Upper lobe of right lung (tissue), 1 donor: Measurements from ENCODE around the gene ACP5. TPM values are rescaled to one million over a fixed set of nuclear protein-coding genes. Genes with fewer than 3 reads are reported as not detected.

ENCODE experiments used
- ATAC-seq: fragments of 200-7000 bp; cut with Tn5 transposase; one replicate; pipeline ENCODE4 v1.9.1; 2020; ENCODE audit warnings: mild to moderate bottlenecking, moderate library complexity
- DNase-seq: peaks from one replicate; pipeline ENCODE4 v3.0.0-alpha.2; 2020
- H3K27ac ChIP-seq: fragments of 200-600 bp; one replicate; pipeline ENCODE4 v1.8.0; 2022
- H3K27me3 ChIP-seq: fragments of 200-600 bp; one replicate; pipeline ENCODE4 v1.8.0; 2022; ENCODE audit warnings: mild to moderate bottlenecking
- H3K36me3 ChIP-seq: fragments of 200-600 bp; one replicate; pipeline ENCODE4 v1.8.0; 2022
- H3K4me1 ChIP-seq: fragments of 200-600 bp; one replicate; pipeline ENCODE4 v1.8.0; 2022
- H3K4me3 ChIP-seq: fragments of 200-600 bp; one replicate; pipeline ENCODE4 v1.8.0; 2022; ENCODE audit warnings: mild to moderate bottlenecking
- H3K9me3 ChIP-seq: fragments of 200-600 bp; one replicate; pipeline ENCODE4 v1.8.0; 2022
- CTCF ChIP-seq: fragments of 200-600 bp; IDR thresholded peaks from one replicate; pipeline ENCODE4 v1.8.0; 2022; ENCODE audit warnings: antibody characterized with exemption
- intact Hi-C: fragments of 100-400 bp; cut with DNase I; formaldehyde crosslinking; loops from one replicate; pipeline ENCODE4 v1.11.0; 2022
- total RNA-seq: library from RNA; stranded (reverse); fragmentation: NEBNext Ultra II Directional; extraction: Animal tissue kit (Norgen Biotek cat#: 25700); gene quantifications from one replicate; pipeline ENCODE4 v1.2.1, GENCODE V29; 2021
- donor health status: DM: no; HTN: yes; CAD: no; lungs with severe emphysema.

ACP5 gene
- total RNA-seq, 1 donor from 2014 or later, result 429 TPM

GRCh38 chr19:11547929-11548700 is 29.3 kb downstream of the ACP5 start:
- no peaks in the 10 kb centered on the region for H3K4me1 ChIP-seq
- H3K27me3 ChIP-seq, result no peaks in the 10 kb centered on the region
- H3K9me3 ChIP-seq, result no peaks in the 10 kb centered on the region
- no peak for TF ChIP-seq CTCF
- no peak for ATAC-seq
- H3K36me3 ChIP-seq, result peaks cover 11% of the 10 kb centered on the region
- DNase-seq, result no peak
- intact Hi-C loops, result no loop called here
- no peak overlapping the region for H3K27ac ChIP-seq
- H3K4me3 ChIP-seq, result no peak overlapping the region

- no peaks in the 10 kb centered on the region for H3K4me1 ChIP-seq
- H3K36me3 ChIP-seq, result no peaks in the 10 kb centered on the region
- intact Hi-C loops, result no loop called here
- no peaks in the 10 kb centered on the region for H3K9me3 ChIP-seq
- TF ChIP-seq CTCF, result no peak
- no peak for ATAC-seq
- H3K4me3 ChIP-seq, result no peak overlapping the region
- DNase-seq, result no peak
- no peak overlapping the region for H3K27ac ChIP-seq
- H3K27me3 ChIP-seq, result peaks cover 11% of the 10 kb centered on the region
These were observed 36.2 kb downstream of the ACP5 start for GRCh38 chr19:11541238-11541637.

- ATAC-seq, result no peak
- no peak overlapping the region for H3K27ac ChIP-seq
- H3K36me3 ChIP-seq, result no peaks in the 10 kb centered on the region
- peaks cover 11% of the 10 kb centered on the region for H3K27me3 ChIP-seq
- peaks cover 2% of the 10 kb centered on the region for H3K4me1 ChIP-seq
- no peak for TF ChIP-seq CTCF
- intact Hi-C loops, result no loop called here
- H3K4me3 ChIP-seq, result no peak overlapping the region
- DNase-seq, result no peak
- H3K9me3 ChIP-seq, result no peaks in the 10 kb centered on the region
These were observed 36.8 kb downstream of the ACP5 start for GRCh38 chr19:11540645-11541044.

GRCh38 chr19:11539495-11540365 is 37.7 kb downstream of the ACP5 start:
- Histone ChIP-seq H3K4me3 (peak overlapping the region; percentile 30), H3K9me3 (no peaks in the 10 kb centered on the region), H3K36me3 (no peaks in the 10 kb centered on the region), H3K27me3 (peaks cover 11% of the 10 kb centered on the region), H3K4me1 (peaks cover 4% of the 10 kb centered on the region), H3K27ac (no peak overlapping the region)
- intact Hi-C loops, result no loop called here
- ATAC-seq, result no peak
- no peak for DNase-seq
- no peak for TF ChIP-seq CTCF

- no peak within 1 kb of the TSS for H3K27ac ChIP-seq
- ATAC-seq (no peak), DNase-seq (no peak)
- intact Hi-C loops, result no loop called here
- H3K4me1 ChIP-seq, result peaks cover 4% of the 10 kb centered on the region
- no peaks in the 10 kb centered on the region for H3K9me3 ChIP-seq
- peaks cover 11% of the 10 kb centered on the region for H3K27me3 ChIP-seq
- H3K4me3 ChIP-seq, result peak within 1 kb of the TSS; percentile 30
- TF ChIP-seq CTCF, result no peak
- no peaks in the 10 kb centered on the region for H3K36me3 ChIP-seq
These were observed 39.0 kb downstream of the ACP5 start, which contains the start of gene CNN1 for GRCh38 chr19:11538232-11539036. Gene CNN1 (plus strand): TSS chr19:11538851. CDS start chr19:11538928, 77 bp downstream.
